Osteocyte (in vitro differentiated cells): ENCODE data around the gene PHF23. TPM values are rescaled to one million over a fixed set of nuclear protein-coding genes. Genes with fewer than 3 reads are reported as not detected.

Source experiments
- DNase-seq: peaks from one replicate; pipeline ENCODE4 v3.0.0; 2021; ENCODE audit warnings: mixed read lengths; ENCODE audit not compliant: unreplicated experiment; ENCODE audit errors: extremely low spot score
- H3K27ac Mint-ChIP-seq: one replicate; pipeline ENCODE4 v1.8.0; 2021; ENCODE audit warnings: mild to moderate bottlenecking, mixed read lengths; ENCODE audit not compliant: unreplicated experiment
- H3K27me3 Mint-ChIP-seq: one replicate; pipeline ENCODE4 v1.8.0; 2021; ENCODE audit warnings: mixed read lengths; ENCODE audit not compliant: unreplicated experiment
- H3K36me3 Mint-ChIP-seq: one replicate; pipeline ENCODE4 v1.8.0; 2021; ENCODE audit warnings: mixed read lengths; ENCODE audit not compliant: unreplicated experiment
- H3K4me1 Mint-ChIP-seq: one replicate; pipeline ENCODE4 v1.8.0; 2021; ENCODE audit warnings: mixed read lengths; ENCODE audit not compliant: unreplicated experiment
- H3K4me3 Mint-ChIP-seq: one replicate; pipeline ENCODE4 v1.8.0; 2021; ENCODE audit warnings: mild to moderate bottlenecking, moderate library complexity, mixed read lengths; ENCODE audit not compliant: unreplicated experiment
- H3K9me3 Mint-ChIP-seq: one replicate; pipeline ENCODE4 v1.8.0; 2021; ENCODE audit warnings: mixed read lengths; ENCODE audit not compliant: unreplicated experiment
- total RNA-seq: library from RNA; stranded (reverse); gene quantifications from 2 replicates; pipeline ENCODE4 v1.2.1, GENCODE V29; 2021
- TF ChIP-seq, protein P1 (sequence below): fragments of 200-600 bp; sonication (generic); IDR thresholded peaks from 2 replicates; pipeline ENCODE4 v1.5.0; 2021; ENCODE audit warnings: antibody characterized with exemption, mild to moderate bottlenecking, moderate library complexity

The PHF23 gene
- total RNA-seq, 1 donor from 2014 or later = 51.6 TPM

DNA sequence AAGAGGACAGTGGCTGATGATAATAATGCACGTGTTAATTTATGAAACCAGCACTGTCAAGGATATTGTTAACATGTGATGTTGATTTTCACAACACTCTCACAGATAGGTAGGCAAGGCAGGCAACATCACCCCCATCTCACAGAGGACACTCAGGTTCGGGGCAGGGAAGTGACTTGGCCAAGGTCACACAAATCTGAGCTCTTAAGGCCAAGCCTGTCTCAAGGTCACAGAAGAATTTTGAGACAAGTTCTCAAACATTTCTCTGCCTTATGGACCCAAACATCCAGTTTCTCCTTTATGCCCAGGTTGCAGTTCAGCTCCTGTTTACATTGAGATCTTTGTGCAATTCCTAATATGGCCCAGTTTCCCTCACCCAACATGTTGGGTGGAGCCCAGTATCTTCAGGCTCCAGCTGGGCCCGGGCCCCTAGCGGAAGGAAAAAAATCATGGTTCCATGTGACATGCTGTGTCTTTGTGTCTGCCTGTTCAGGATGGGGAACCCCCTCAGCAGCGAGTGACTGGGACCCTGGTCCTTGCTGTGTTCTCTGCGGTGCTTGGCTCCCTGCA lies 43.6 kb upstream of the PHF23 start:
- peak overlapping the region; percentile 26 for H3K4me3 Mint-ChIP-seq

DNA sequence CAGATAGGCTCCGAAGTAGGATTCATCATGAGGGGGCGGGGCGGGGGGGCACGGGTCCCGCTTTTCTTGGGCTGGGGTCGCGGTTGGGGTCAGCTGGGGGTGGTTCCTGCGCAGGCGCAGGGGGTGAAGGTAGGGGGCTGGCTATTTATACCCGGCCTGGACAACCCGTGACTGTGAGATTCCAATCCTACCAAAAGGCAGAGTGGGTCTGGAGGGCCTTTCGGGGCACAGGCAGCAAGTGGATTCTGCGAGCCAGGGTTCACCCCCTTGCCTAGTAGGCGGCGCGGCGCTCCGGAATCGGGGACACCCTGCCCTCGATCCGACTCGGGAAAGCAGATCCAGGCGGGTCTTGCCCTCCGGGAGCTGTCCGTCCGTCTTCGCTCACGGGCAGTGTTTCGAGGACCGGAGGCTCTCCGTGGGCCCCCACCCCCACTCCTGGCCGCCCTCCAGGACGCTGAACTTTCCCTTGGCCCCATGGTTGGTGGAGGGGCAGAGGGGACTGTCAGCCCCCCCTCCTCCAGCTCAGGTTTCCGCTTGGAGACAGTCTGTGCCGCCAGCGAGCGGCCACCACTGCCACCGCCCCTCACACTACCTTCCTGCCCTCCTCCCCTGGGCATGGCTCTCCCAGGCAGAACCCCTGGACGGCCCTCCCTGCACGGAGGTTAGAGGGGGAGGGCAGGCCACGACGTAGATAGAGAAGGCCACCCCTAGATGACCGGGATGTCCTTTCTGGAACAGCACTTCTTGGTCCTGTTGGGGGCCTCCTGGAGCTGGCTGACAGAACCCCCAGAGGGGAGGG lies 42.9 kb upstream of the PHF23 start:
- H3K27ac Mint-ChIP-seq = no peak overlapping the region
- no peaks in the 10 kb centered on the region for H3K9me3 Mint-ChIP-seq
- H3K4me1 Mint-ChIP-seq = peaks cover 21% of the 10 kb centered on the region

More for the DNA sequence above, 43.6 kb upstream of the PHF23 start:
- H3K9me3 Mint-ChIP-seq = no peaks in the 10 kb centered on the region
- H3K36me3 Mint-ChIP-seq = no peaks in the 10 kb centered on the region
- H3K27me3 Mint-ChIP-seq = peaks cover 29% of the 10 kb centered on the region
- H3K27ac Mint-ChIP-seq = no peak overlapping the region
- no peak for DNase-seq
- TF ChIP-seq, protein P1, sequence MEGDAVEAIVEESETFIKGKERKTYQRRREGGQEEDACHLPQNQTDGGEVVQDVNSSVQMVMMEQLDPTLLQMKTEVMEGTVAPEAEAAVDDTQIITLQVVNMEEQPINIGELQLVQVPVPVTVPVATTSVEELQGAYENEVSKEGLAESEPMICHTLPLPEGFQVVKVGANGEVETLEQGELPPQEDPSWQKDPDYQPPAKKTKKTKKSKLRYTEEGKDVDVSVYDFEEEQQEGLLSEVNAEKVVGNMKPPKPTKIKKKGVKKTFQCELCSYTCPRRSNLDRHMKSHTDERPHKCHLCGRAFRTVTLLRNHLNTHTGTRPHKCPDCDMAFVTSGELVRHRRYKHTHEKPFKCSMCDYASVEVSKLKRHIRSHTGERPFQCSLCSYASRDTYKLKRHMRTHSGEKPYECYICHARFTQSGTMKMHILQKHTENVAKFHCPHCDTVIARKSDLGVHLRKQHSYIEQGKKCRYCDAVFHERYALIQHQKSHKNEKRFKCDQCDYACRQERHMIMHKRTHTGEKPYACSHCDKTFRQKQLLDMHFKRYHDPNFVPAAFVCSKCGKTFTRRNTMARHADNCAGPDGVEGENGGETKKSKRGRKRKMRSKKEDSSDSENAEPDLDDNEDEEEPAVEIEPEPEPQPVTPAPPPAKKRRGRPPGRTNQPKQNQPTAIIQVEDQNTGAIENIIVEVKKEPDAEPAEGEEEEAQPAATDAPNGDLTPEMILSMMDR = no peak
- peaks cover 21% of the 10 kb centered on the region for H3K4me1 Mint-ChIP-seq

DNA sequence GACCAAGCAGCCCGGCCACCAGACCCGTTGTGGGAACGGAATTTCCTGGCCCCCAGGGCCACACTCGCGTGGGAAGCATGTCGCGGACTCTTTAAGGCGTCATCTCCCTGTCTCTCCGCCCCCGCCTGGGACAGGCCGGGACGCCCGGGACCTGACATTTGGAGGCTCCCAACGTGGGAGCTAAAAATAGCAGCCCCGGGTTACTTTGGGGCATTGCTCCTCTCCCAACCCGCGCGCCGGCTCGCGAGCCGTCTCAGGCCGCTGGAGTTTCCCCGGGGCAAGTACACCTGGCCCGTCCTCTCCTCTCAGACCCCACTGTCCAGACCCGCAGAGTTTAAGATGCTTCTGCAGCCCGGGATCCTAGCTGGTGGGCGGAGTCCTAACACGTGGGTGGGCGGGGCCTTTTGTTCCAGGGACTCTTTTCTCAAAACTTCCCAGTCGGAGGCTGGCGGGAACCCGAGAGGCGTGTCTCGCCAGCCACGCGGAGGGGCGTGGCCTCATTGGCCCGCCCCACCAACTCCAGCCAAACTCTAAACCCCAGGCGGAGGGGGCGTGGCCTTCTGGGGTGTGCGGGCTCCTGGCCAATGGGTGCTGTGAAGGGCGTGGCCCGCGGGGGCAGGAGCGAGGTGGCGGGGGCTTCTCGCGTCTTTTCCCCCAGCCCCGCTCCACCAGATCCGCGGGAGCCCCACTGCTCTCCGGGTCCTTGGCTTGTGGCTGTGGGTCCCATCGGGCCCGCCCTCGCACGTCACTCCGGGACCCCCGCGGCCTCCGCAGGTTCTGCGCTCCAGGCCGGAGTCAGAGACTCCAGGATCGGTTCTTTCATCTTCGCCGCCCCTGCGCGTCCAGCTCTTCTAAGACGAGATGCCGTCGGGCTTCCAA lies 42.1 kb upstream of the PHF23 start, which contains the start of gene SLC2A4:
SLC2A4 (plus strand) TSS at position 645 of the 879 bp plus-strand sequence; CDS start at position 862, 217 bp downstream.
- peak; percentile 96 for DNase-seq
- H3K27me3 Mint-ChIP-seq = peaks cover 18% of the 10 kb centered on the region
- no peaks in the 10 kb centered on the region for H3K36me3 Mint-ChIP-seq
- TF ChIP-seq, protein P1 = no peak
- no peaks in the 10 kb centered on the region for H3K9me3 Mint-ChIP-seq
- peaks cover 21% of the 10 kb centered on the region for H3K4me1 Mint-ChIP-seq
- H3K4me3 Mint-ChIP-seq = peak within 1 kb of the TSS; percentile 76
- H3K27ac Mint-ChIP-seq = peak within 1 kb of the TSS; percentile 70

More for the DNA sequence above, 42.9 kb upstream of the PHF23 start:
- Mint-ChIP-seq H3K27me3 (peaks cover 24% of the 10 kb centered on the region), H3K36me3 (no peaks in the 10 kb centered on the region), H3K4me3 (peak overlapping the region; percentile 76)
- TF ChIP-seq, protein P1 = no peak
- DNase-seq = no peak

- H3K27ac Mint-ChIP-seq = peak overlapping the region; percentile 70
Measured at GRCh38 chr17:7280519-7281073, 41.3 kb upstream of the PHF23 start.

More at GRCh38 chr17:7280519-7281073, 41.3 kb upstream of the PHF23 start:
- TF ChIP-seq, protein P1 = peak; percentile 91
- peaks cover 14% of the 10 kb centered on the region for H3K27me3 Mint-ChIP-seq
- no peaks in the 10 kb centered on the region for H3K9me3 Mint-ChIP-seq
- H3K36me3 Mint-ChIP-seq = no peaks in the 10 kb centered on the region
- peak; percentile 90 for DNase-seq
- peaks cover 21% of the 10 kb centered on the region for H3K4me1 Mint-ChIP-seq
- H3K4me3 Mint-ChIP-seq = peak overlapping the region; percentile 76
